ENCODE measurements around the gene CYFIP2. TPM values are rescaled to one million over a fixed set of nuclear protein-coding genes. Genes with fewer than 3 reads are reported as not detected.

Gene CYFIP2
- total and polyA plus RNA-seq, 10 of the 15 experiments (the other 5 are each of a cell fraction or from before 2014, with no cell fraction given): 43.4 to 173 (median 96.0) TPM

- H3K4me2 ChIP-seq (ENCODE audit: control insufficient read depth, insufficient read depth): no peak overlapping the region
- DNase-seq (ENCODE audit: low read depth, low spot score): no peak
- TF ChIP-seq SMAD1 (IDR thresholded peaks at IDR 0.05; ENCODE audit: low read depth, partially characterized antibody) (no peak), MTA3 (IDR thresholded peaks at IDR 0.05; ENCODE audit: borderline replicate concordance, low read length) (no peak), CHD1 (IDR thresholded peaks at IDR 0.05; ENCODE audit: low read depth, low read length) (no peak), MLLT1 (IDR thresholded peaks at IDR 0.05) (peak; percentile 38; the same call in 1 of the 2 replicates), MAX (IDR thresholded peaks at IDR 0.05; ENCODE audit: low read depth, low read length) (peak; percentile 70; the same call in 1 of the 2 replicates), MEF2B (IDR thresholded peaks at IDR 0.05; ENCODE audit: partially characterized antibody, poor library complexity, severe bottlenecking) (peak; percentile 31), PKNOX1 (IDR thresholded peaks at IDR 0.05) (peak; percentile 18; the same call in 1 of the 2 replicates), TBL1XR1 (IDR thresholded peaks at IDR 0.05; ENCODE audit: low read depth, low read length) (no peak), MXI1 (IDR thresholded peaks at IDR 0.05; ENCODE audit: low read depth, low read length) (peak; percentile 69), ZNF687 (IDR thresholded peaks at IDR 0.05) (peak; percentile 97), IKZF2 (IDR thresholded peaks at IDR 0.05) (0 out of 4 replicates have a peak, but pooled peaks of 1 of the 2 experiments have one; percentile 12), LARP7 (IDR thresholded peaks at IDR 0.05) (no peak), CREB1 (IDR thresholded peaks at IDR 0.05; ENCODE audit: low read depth) (peak; percentile 41; the same call in 1 of the 2 replicates), USF1 (IDR thresholded peaks at IDR 0.05; ENCODE audit: borderline replicate concordance, extremely low read length, insufficient read depth, low read depth, low read length) (peak; percentile 59)
Measured at GRCh38 chr5:157290981-157291711, 25.2 kb downstream of the CYFIP2 start.

More at GRCh38 chr5:157290981-157291711, 25.2 kb downstream of the CYFIP2 start:
- FAIRE-seq: peak; percentile 88
- H3K27ac ChIP-seq (ENCODE audit: control insufficient read depth, insufficient read depth): 0 out of 2 replicates have a peak overlapping the region, but pooled peaks have one; percentile 20
- no peak overlapping the region for H3K9ac ChIP-seq (ENCODE audit: control insufficient read depth, insufficient read depth, low read length)
- no peaks in the 10 kb centered on the region for H3K27me3 ChIP-seq (replicated peaks in 1 of 2; ENCODE audit: control insufficient read depth in 2 of 2, insufficient read depth in 2 of 2, low read length in 1 of 2)
- H4K20me1 ChIP-seq (ENCODE audit: control insufficient read depth, insufficient read depth): no peaks in the 10 kb centered on the region
- ATAC-seq: peak; percentile 95
- ChIA-PET RAD21 (ENCODE audit: unreplicated experiment) (interaction anchor here (0.5 to 1.0 kb wide), 2 partner anchors 38 to 263 kb away, joined by 3 to 5 read pairs; no protein-coding TSS in a partner anchor), CTCF (interaction anchor here (1.2 to 1.3 kb wide), 3 partner anchors 19 to 38 kb away, joined by 3 to 7 read pairs (median 3); no protein-coding TSS in a partner anchor), POLR2A (no interaction called here), SMC1A (ENCODE audit: uncharacterized antibody, unreplicated experiment) (interaction anchor here (0.7 to 1.7 kb wide), 3 partner anchors 23 to 38 kb away, joined by 3 read pairs; no protein-coding TSS in a partner anchor)
- in situ Hi-C loops (cut with MboI) (no loop called here), intact Hi-C loops (cut with micrococcal nuclease; ENCODE audit: unreplicated experiment) (loop anchor here (5.0 kb wide), 1 partner anchor 39 kb away; no protein-coding TSS in a partner anchor)
- peaks cover 12 to 25% of the 10 kb centered on the region in 2 experiments for H3K36me3 ChIP-seq (ENCODE audit: control insufficient read depth in 2 of 2, insufficient read depth in 2 of 2, low read length in 1 of 2)
- H3K4me3 ChIP-seq: no peak overlapping the region
- BruUV-seq (replicated peaks): TSS peak; percentile 8
- no peaks in the 10 kb centered on the region; the same call in 1 of the 2 replicates for H3K79me2 ChIP-seq (ENCODE audit: control insufficient read depth, insufficient read depth, low read length)
- no peaks in the 10 kb centered on the region for H3K9me3 ChIP-seq (replicated peaks; ENCODE audit: control insufficient read depth, insufficient read depth, low read length)
- no peak overlapping the region for H2AFZ ChIP-seq (ENCODE audit: control insufficient read depth, low read depth, low read length)
- H3K4me1 ChIP-seq (ENCODE audit: control insufficient read depth, insufficient read depth, low read length): peaks cover 4% of the 10 kb centered on the region
- 61% methylated on average over 10 of the region's 10 CpGs for WGBS (ENCODE audit: insufficient coverage, insufficient replicate concordance, low lambda C conversion rate, missing lambda C conversion rate)
